H1 (cell line): Measurements from ENCODE around the gene KLHDC10. TPM values are rescaled to one million over a fixed set of nuclear protein-coding genes. Genes with fewer than 3 reads are reported as not detected.

Experiments used
- GABPA ChIP-seq: IDR thresholded peaks from 2 replicates; pipeline ENCODE4 v1.6.1; 2011; ENCODE audit warnings: mild to moderate bottlenecking, low read length, moderate library complexity, borderline replicate concordance; ENCODE audit not compliant: insufficient read depth
- KDM4A ChIP-seq: IDR thresholded peaks from one replicate; pipeline ENCODE4 v1.7.1; 2012; ENCODE audit warnings: low read depth, mild to moderate bottlenecking, moderate library complexity, low read length, inconsistent platforms; ENCODE audit not compliant: severe bottlenecking
- TCF12 ChIP-seq: IDR thresholded peaks from 2 replicates; pipeline ENCODE4 v1.6.1; 2011; ENCODE audit warnings: low read depth, mild to moderate bottlenecking, low read length
- polyA plus RNA-seq, 7 experiments: library from polyadenylated mRNA; depleted of rRNA in 3 of 7; stranded (reverse) in 5 of 7; unstranded in 2 of 7; fragments of >200 nt in 5 of 7; fragments of 200-250 nt in 2 of 7; gene quantifications; 1 replicate in 5 of 7; 2 replicates in 1 of 7; 4 replicates in 1 of 7; pipeline versions ENCODE4 v1.2.1 to v1.2.3, GENCODE V29; 2011 to 2013; ENCODE audit warnings: missing spikeins in 2 of 7, mixed read lengths in 2 of 7
- total RNA-seq: library from RNA; stranded (reverse); fragmentation: NEBNext Ultra II Directional; extraction: Animal tissue kit (Norgen Biotek cat#: 25700); gene quantifications from 2 replicates; pipeline ENCODE4 v1.2.1, GENCODE V29; 2021

The KLHDC10 gene
- total and polyA plus RNA-seq, 2 of the 8 experiments (the other 6 are each of a cell fraction or from before 2014, with no cell fraction given) = 6.6 to 14.5 TPM

DNA sequence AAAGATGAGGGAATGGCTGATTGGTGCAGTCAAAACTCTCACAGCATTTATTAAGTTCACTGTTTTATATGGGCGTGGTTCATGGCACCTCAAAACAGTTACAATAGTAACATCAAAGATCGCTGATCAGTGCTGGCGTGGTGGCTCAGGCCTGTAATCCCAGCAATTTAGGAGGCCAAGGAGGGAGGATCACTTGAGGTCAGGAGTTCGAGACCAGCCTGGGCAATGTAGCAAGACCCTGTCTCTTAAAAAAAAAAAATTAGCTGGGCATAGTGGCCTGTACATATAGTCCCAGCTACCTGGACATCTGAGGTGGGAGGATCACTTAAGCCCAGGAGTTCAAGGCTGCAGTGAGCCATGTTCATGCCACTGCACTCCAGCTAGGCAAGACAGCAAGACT, 48.5 kb downstream of the KLHDC10 start (continued):
- TF ChIP-seq KDM4A = no peak
- TF ChIP-seq TCF12 = no peak
- TF ChIP-seq GABPA = no peak
